ENCODE data around the gene RNF181. TPM values are rescaled to one million over a fixed set of nuclear protein-coding genes. Genes with fewer than 3 reads are reported as not detected.
"Not testable (repeated sequence)": the region's sequence is repeated elsewhere in the genome, so short reads cannot be mapped to it uniquely, and the experiment has no call there.

The RNF181 gene
- total RNA-seq, 4 donors from 2014 or later = 89.9 to 127 (median 110) TPM

DNA sequence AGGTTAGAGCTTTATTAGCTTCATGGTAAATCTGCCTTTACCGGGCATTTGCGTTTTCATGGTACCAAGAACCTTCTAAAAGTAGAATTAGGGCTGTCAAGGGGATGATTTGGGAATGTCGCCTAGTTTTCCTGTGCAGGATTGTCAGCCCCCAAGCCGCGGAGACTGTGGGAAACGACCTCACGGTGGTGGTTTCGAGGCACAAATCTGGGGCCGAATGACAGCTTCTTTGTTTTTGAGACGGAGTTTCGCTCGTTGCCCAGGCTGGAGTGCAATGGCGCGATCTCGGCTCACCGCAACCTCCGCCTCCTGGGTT, 19.8 kb downstream of the RNF181 start:
- no peak for TF ChIP-seq EP300 (IDR thresholded peaks at IDR 0.05)
- WGBS = 81% methylated on average over 13 of the region's 17 CpGs
- peaks cover 3% of the 10 kb centered on the region for H3K36me3 ChIP-seq
- H3K27ac ChIP-seq = no peak overlapping the region
- no peak for DNase-seq (ENCODE audit: low spot score in 2 of 2)
- H3K4me3 ChIP-seq = peak overlapping the region; percentile 79
- no peaks in the 10 kb centered on the region for H3K9me3 ChIP-seq
- H3K27me3 ChIP-seq = no peaks in the 10 kb centered on the region
- H3K4me1 ChIP-seq = peaks cover 43% of the 10 kb centered on the region

DNA sequence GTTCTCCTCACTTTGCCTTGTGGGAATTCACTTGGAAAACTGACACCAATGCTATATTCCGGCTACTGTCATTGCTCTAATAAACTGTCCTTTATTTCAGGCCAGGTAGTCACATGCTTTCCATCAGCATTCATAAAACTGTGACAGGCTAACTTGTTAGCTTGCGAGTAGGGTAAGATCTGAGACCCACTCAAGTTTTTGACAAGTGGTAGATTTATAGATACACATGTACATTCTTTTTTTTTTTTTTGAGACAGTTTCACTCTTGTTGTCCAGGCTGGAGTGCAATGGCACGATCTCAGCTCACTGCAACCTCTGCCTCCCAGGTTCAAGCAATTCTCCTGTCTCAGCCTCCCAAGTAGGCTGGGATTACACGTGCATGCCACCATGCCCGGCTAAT, 22.2 kb downstream of the RNF181 start:
- WGBS = 94% methylated on average over 5 of the region's 5 CpGs
- Histone ChIP-seq H3K4me1 (peaks cover 28% of the 10 kb centered on the region), H3K36me3 (peaks cover 26% of the 10 kb centered on the region)
- not testable (repeated sequence) for H3K27me3 ChIP-seq; DNase-seq (ENCODE audit: low spot score in 2 of 2); H3K27ac ChIP-seq; H3K9me3 ChIP-seq; H3K4me3 ChIP-seq

DNA sequence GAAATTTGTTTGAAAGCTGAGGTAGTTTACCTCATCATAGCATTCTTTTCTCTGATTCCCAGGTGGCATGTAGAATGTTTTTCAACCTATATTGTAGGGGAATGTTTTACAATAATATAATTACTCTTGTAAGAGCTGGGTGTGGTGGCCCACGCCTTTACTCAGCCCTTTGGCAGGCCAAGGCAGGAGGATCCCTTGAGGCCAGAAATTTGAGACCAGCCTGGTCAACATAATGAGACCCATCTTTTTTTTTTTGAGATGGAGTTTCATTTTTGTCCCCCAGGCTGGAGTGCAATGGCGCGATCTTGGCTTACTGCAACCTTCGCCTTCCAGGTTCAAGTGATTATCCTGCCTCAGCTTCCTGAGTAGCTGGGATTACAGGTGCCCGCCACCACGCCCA, 24.1 kb downstream of the RNF181 start:
- no peak overlapping the region for H3K4me3 ChIP-seq
- no peak overlapping the region for H3K27ac ChIP-seq
- TF ChIP-seq, protein P1, sequence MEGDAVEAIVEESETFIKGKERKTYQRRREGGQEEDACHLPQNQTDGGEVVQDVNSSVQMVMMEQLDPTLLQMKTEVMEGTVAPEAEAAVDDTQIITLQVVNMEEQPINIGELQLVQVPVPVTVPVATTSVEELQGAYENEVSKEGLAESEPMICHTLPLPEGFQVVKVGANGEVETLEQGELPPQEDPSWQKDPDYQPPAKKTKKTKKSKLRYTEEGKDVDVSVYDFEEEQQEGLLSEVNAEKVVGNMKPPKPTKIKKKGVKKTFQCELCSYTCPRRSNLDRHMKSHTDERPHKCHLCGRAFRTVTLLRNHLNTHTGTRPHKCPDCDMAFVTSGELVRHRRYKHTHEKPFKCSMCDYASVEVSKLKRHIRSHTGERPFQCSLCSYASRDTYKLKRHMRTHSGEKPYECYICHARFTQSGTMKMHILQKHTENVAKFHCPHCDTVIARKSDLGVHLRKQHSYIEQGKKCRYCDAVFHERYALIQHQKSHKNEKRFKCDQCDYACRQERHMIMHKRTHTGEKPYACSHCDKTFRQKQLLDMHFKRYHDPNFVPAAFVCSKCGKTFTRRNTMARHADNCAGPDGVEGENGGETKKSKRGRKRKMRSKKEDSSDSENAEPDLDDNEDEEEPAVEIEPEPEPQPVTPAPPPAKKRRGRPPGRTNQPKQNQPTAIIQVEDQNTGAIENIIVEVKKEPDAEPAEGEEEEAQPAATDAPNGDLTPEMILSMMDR (IDR thresholded peaks at IDR 0.05) = no peak
- TF ChIP-seq EP300 (IDR thresholded peaks at IDR 0.05) (no peak), POLR2AphosphoS5 (IDR thresholded peaks at IDR 0.05) (no peak), POLR2A (IDR thresholded peaks at IDR 0.05) (no peak)
- WGBS = 79% methylated on average over 6 of the region's 6 CpGs
- H3K36me3 ChIP-seq = peaks cover 43% of the 10 kb centered on the region
- H3K9me3 ChIP-seq = no peaks in the 10 kb centered on the region
- H3K4me1 ChIP-seq = peaks cover 28% of the 10 kb centered on the region
- peak in 1 of 2 donors; percentile 17 for DNase-seq (ENCODE audit: low spot score in 2 of 2)
- no peaks in the 10 kb centered on the region for H3K27me3 ChIP-seq

DNA sequence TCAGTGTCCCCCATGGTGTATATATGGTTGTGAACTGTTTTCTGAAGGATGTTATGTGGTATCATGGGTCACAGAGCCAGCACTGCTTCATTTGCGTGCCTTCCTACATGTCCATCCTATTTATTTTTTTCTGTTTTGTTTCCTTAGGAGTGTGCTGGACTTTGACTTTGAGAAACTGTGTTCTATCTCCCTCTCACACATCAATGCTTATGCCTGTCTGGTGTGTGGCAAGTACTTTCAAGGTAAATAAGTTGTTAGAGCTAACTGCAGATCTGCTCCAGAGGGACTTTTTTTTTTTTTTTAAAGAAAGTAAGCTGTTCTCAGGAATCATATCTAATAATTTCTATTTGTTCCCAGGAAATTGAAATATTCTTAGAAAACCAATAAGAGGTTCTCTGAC, 25.8 kb downstream of the RNF181 start:
- Histone ChIP-seq H3K36me3 (peaks cover 60% of the 10 kb centered on the region), H3K9me3 (no peaks in the 10 kb centered on the region), H3K27ac (no peak overlapping the region), H3K4me3 (no peak overlapping the region), H3K4me1 (peaks cover 24% of the 10 kb centered on the region), H3K27me3 (no peaks in the 10 kb centered on the region)
- DNase-seq (ENCODE audit: low spot score in 2 of 2) = peak in 1 of 2 donors; percentile 6
- 100% methylated on average over 1 of the region's 1 CpG for WGBS
- TF ChIP-seq EP300 (IDR thresholded peaks at IDR 0.05) = no peak
- TF ChIP-seq, protein P1 (IDR thresholded peaks at IDR 0.05) = no peak
- TF ChIP-seq POLR2AphosphoS5 (IDR thresholded peaks at IDR 0.05) = no peak
- no peak for TF ChIP-seq POLR2A (IDR thresholded peaks at IDR 0.05)

DNA sequence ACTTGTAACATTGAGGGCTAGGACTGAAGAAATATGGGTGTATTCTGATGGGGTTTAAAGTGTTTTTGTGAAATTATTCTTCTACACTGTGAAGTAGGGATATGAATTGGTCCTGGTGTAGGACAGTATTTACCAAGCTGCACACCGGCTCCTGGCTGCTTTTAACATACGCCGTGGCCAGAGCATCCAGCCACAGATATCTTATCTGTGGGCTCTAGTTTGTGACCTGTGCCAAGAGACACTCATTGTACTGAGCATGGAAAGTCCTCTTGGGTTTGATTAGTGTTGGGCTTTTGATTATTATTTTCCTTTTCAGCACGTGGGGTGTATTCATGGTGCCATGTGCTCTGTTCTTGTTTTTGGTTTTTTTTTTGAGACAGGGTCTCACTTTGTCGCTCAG, 28.4 kb downstream of the RNF181 start:
- 86% methylated on average over 5 of the region's 5 CpGs for WGBS

DNA sequence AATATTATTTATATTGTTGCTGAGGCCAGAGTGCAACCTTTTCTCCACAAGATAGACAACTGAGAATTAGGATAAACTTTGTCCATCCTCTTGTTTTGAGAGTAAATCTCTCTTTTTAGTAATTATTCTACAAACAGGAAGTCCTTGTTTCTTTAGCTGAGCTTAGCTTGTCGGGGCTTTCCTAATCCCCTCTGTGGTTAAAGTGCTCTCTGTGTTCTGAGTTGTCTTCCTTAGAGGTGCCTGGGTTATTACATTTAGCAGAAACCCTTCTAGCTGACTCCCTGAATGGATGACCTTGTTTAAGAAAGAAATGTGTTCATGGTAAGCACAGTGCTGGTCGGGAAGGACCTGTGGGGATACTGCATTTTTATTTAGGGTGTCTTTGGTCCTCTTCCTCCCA, 33.1 kb downstream of the RNF181 start:
- H3K27ac ChIP-seq = no peak overlapping the region
- peaks cover 98% of the 10 kb centered on the region for H3K36me3 ChIP-seq
- 88% methylated on average over 2 of the region's 2 CpGs for WGBS
- H3K4me3 ChIP-seq = no peak overlapping the region
- TF ChIP-seq POLR2AphosphoS5 (IDR thresholded peaks at IDR 0.05) (no peak), EP300 (IDR thresholded peaks at IDR 0.05) (no peak), POLR2A (IDR thresholded peaks at IDR 0.05) (no peak)
- TF ChIP-seq, protein P1 (IDR thresholded peaks at IDR 0.05) = no peak
- no peaks in the 10 kb centered on the region for H3K27me3 ChIP-seq
- no peak for DNase-seq (ENCODE audit: low spot score in 2 of 2)
- no peaks in the 10 kb centered on the region for H3K9me3 ChIP-seq
- H3K4me1 ChIP-seq = no peaks in the 10 kb centered on the region

More for the DNA sequence above, 28.4 kb downstream of the RNF181 start:
- Histone ChIP-seq H3K9me3 (no peaks in the 10 kb centered on the region), H3K36me3 (peaks cover 87% of the 10 kb centered on the region), H3K4me3 (no peak overlapping the region), H3K27me3 (no peaks in the 10 kb centered on the region), H3K27ac (no peak overlapping the region), H3K4me1 (peaks cover 6% of the 10 kb centered on the region)
- DNase-seq (ENCODE audit: low spot score in 2 of 2) = peak in 1 of 2 donors; percentile 9
- TF ChIP-seq POLR2A (IDR thresholded peaks at IDR 0.05) = no peak
- no peak for TF ChIP-seq POLR2AphosphoS5 (IDR thresholded peaks at IDR 0.05)
- TF ChIP-seq EP300 (IDR thresholded peaks at IDR 0.05) = no peak
- TF ChIP-seq, protein P1 (IDR thresholded peaks at IDR 0.05) = no peak

Data from suprapubic skin (tissue), 4 donors.